Measurements from ENCODE around the gene PDE8A.
"Not testable (repeated sequence)": the region's sequence is repeated elsewhere in the genome, so short reads cannot be mapped to it uniquely, and the experiment has no call there.

Gene PDE8A

GRCh38 chr15:84981054-84981710 is 474 bp upstream of the PDE8A start:
- Histone ChIP-seq H3K9me3 (ENCODE audit: control insufficient read depth, low read length) (no peaks in the 10 kb centered on the region), H3K4me3 (ENCODE audit: low read length) (peak overlapping the region; percentile 92), H3K27me3 (replicated peaks; ENCODE audit: control insufficient read depth, insufficient read depth, low read length) (no peaks in the 10 kb centered on the region), H3K36me3 (ENCODE audit: control insufficient read depth, insufficient read depth, low read length, severe bottlenecking) (no peaks in the 10 kb centered on the region), H3K9ac (ENCODE audit: low read length) (peak overlapping the region; percentile 86), H3K4me1 (ENCODE audit: control insufficient read depth, insufficient read depth, low read length) (peaks cover 17% of the 10 kb centered on the region)
- DNase-seq (ENCODE audit: low read depth) = peak; percentile 97

GRCh38 chr15:84982301-84982920 is 755 bp downstream of the PDE8A start:
- Histone ChIP-seq H3K9me3 (ENCODE audit: control insufficient read depth, low read length) (no peaks in the 10 kb centered on the region), H3K4me3 (ENCODE audit: low read length) (peak overlapping the region; percentile 92), H3K27me3 (replicated peaks; ENCODE audit: control insufficient read depth, insufficient read depth, low read length) (no peaks in the 10 kb centered on the region), H3K36me3 (ENCODE audit: control insufficient read depth, insufficient read depth, low read length, severe bottlenecking) (no peaks in the 10 kb centered on the region), H3K9ac (ENCODE audit: low read length) (peak overlapping the region; percentile 86), H3K4me1 (ENCODE audit: control insufficient read depth, insufficient read depth, low read length) (peaks cover 21% of the 10 kb centered on the region)
- peak; percentile 36 for DNase-seq (ENCODE audit: low read depth)

DNA sequence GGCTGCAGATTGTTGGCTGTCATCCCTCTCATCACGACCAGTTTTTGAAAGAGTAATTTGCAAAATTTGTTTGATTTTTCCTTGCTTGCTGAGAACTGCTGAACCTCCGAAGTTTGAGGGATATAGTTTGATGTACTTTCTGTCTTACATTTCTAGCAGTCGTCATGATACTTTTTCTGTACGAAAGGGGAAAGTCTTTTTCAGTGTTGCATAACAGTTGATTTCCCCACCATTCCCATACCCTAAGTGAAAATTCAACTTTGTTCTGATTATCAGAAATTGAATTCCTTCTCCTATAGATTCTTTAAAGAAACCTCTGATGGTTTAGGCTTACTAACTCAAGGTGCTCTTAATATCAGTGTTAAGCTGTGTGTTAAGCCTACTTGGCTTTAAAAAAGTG is 1.6 kb downstream of the PDE8A start:
- H3K9ac ChIP-seq (ENCODE audit: low read length) = peak overlapping the region; percentile 86
- H3K36me3 ChIP-seq (ENCODE audit: control insufficient read depth, insufficient read depth, low read length, severe bottlenecking) = no peaks in the 10 kb centered on the region
- H3K27me3 ChIP-seq (replicated peaks; ENCODE audit: control insufficient read depth, insufficient read depth, low read length) = no peaks in the 10 kb centered on the region
- no peak for DNase-seq (ENCODE audit: low read depth)
- peak overlapping the region; percentile 92 for H3K4me3 ChIP-seq (ENCODE audit: low read length)
- peaks cover 28% of the 10 kb centered on the region for H3K4me1 ChIP-seq (ENCODE audit: control insufficient read depth, insufficient read depth, low read length)
- no peaks in the 10 kb centered on the region for H3K9me3 ChIP-seq (ENCODE audit: control insufficient read depth, low read length)

- Histone ChIP-seq H3K9ac (ENCODE audit: low read length) (peak overlapping the region; percentile 86), H3K9me3 (ENCODE audit: control insufficient read depth, low read length) (no peaks in the 10 kb centered on the region), H3K4me1 (ENCODE audit: control insufficient read depth, insufficient read depth, low read length) (peaks cover 32% of the 10 kb centered on the region), H3K27me3 (replicated peaks; ENCODE audit: control insufficient read depth, insufficient read depth, low read length) (no peaks in the 10 kb centered on the region), H3K4me3 (ENCODE audit: low read length) (peak overlapping the region; percentile 92), H3K36me3 (ENCODE audit: control insufficient read depth, insufficient read depth, low read length, severe bottlenecking) (no peaks in the 10 kb centered on the region)
- no peak for DNase-seq (ENCODE audit: low read depth)
These were observed 2.1 kb downstream of the PDE8A start for GRCh38 chr15:84983711-84984110.

DNA sequence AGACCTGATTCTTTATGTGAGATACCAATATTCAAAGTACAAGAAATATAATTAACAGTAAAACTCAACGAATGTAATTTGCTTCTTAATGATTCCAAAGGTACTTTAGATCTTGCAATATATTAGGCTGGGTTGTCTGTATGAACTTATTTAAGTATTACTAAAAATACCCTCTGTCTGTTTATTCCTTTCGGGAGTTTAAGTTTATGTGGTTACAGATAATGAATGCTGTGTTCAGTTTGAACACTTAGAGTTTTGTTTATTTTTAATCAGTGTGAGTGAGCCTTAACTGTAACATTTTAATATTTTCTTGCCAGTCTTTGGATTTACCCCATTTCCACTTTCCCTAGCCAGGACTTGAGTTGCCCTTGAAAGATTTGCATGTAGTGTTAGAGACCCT is 3.5 kb downstream of the PDE8A start:
- Histone ChIP-seq H3K4me3 (ENCODE audit: low read length) (no peak overlapping the region), H3K27me3 (replicated peaks; ENCODE audit: control insufficient read depth, insufficient read depth, low read length) (no peaks in the 10 kb centered on the region), H3K4me1 (ENCODE audit: control insufficient read depth, insufficient read depth, low read length) (peaks cover 34% of the 10 kb centered on the region), H3K36me3 (ENCODE audit: control insufficient read depth, insufficient read depth, low read length, severe bottlenecking) (no peaks in the 10 kb centered on the region), H3K9me3 (ENCODE audit: control insufficient read depth, low read length) (no peaks in the 10 kb centered on the region), H3K9ac (ENCODE audit: low read length) (no peak overlapping the region)
- DNase-seq (ENCODE audit: low read depth) = no peak

GRCh38 chr15:84987351-84987750 is 5.7 kb downstream of the PDE8A start:
- not testable (repeated sequence) for H3K27me3 ChIP-seq (replicated peaks; ENCODE audit: control insufficient read depth, insufficient read depth, low read length); DNase-seq (ENCODE audit: low read depth); H3K36me3 ChIP-seq (ENCODE audit: control insufficient read depth, insufficient read depth, low read length, severe bottlenecking); H3K9me3 ChIP-seq (ENCODE audit: control insufficient read depth, low read length); H3K4me3 ChIP-seq (ENCODE audit: low read length); H3K9ac ChIP-seq (ENCODE audit: low read length)
- peaks cover 44% of the 10 kb centered on the region for H3K4me1 ChIP-seq (ENCODE audit: control insufficient read depth, insufficient read depth, low read length)

DNA sequence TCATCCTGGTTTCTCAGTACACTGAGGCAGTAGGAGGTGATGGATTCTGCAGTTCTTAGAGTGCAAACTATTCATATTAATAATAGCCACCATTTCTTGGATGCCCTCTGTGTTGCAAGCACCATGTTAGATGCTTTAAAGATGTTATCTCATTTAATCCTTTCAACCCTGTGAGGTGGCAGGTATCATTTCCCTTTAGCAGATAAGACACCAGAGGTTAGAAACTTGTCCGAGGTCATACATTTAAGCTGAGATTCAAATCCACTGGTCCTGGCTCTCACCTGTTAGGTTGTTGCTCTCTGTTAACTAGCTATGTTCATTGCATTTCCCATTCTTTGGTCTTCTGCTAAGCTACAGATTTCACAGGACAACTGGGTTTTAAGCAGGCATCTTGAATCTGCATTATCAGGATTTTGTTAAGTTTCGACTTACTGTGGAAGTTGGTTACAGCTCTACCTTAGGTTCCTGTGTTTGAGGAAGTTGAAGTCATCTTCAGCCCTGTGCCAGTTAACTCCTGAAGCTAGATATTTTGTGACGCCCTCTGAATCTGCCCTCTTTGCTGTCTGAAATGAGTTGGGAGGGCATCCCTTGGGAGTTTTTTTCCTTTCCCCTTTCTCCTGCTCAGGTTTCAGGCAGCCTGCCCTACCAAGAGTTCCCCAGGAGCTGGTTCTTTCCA is 6.4 kb downstream of the PDE8A start:
- no peaks in the 10 kb centered on the region for H3K27me3 ChIP-seq (replicated peaks; ENCODE audit: control insufficient read depth, insufficient read depth, low read length)
- H3K4me3 ChIP-seq (ENCODE audit: low read length) = no peak overlapping the region
- no peak for DNase-seq (ENCODE audit: low read depth)
- no peak overlapping the region for H3K9ac ChIP-seq (ENCODE audit: low read length)
- H3K4me1 ChIP-seq (ENCODE audit: control insufficient read depth, insufficient read depth, low read length) = peaks cover 49% of the 10 kb centered on the region
- no peaks in the 10 kb centered on the region for H3K9me3 ChIP-seq (ENCODE audit: control insufficient read depth, low read length)
- no peaks in the 10 kb centered on the region for H3K36me3 ChIP-seq (ENCODE audit: control insufficient read depth, insufficient read depth, low read length, severe bottlenecking)

DNA sequence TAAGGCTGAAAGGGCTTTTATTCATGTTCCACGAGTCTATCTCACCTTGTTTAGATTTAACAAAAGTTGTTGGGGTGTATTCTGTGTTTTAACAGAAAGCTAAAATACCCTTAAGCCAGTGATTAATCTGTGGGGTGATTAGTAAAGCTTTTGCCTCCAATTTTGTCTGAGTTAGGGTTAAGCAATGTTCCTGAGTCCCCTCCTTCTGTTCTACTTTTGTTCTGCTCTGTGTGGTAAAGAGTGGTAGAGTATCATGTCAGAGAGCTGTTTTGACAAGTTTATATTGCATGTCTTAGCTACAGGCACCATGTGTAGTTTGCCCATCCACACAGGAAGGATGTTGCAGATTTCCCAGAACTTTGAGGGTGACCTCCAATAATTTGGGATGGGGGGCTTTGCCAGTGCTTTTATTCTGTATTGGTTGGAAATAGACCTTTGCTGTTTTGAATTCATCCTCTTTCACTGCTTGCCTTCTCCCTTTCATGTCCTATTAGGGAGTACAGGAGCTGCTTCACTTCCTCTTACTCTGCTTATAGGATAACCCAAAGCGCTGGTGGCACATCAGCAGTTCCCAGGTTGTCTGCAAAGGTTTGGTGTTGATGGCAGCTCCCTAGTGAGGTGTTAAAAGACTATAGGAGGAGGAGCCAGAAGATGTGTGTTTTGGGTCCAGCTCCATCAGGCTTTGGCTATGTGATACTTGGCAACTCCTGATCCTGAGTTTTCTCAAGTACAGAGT is 7.4 kb downstream of the PDE8A start:
- DNase-seq (ENCODE audit: low read depth) = no peak
- no peak overlapping the region for H3K9ac ChIP-seq (ENCODE audit: low read length)
- H3K9me3 ChIP-seq (ENCODE audit: control insufficient read depth, low read length) = no peaks in the 10 kb centered on the region
- H3K4me3 ChIP-seq (ENCODE audit: low read length) = no peak overlapping the region
- H3K36me3 ChIP-seq (ENCODE audit: control insufficient read depth, insufficient read depth, low read length, severe bottlenecking) = no peaks in the 10 kb centered on the region
- H3K27me3 ChIP-seq (replicated peaks; ENCODE audit: control insufficient read depth, insufficient read depth, low read length) = no peaks in the 10 kb centered on the region
- peaks cover 45% of the 10 kb centered on the region for H3K4me1 ChIP-seq (ENCODE audit: control insufficient read depth, insufficient read depth, low read length)

DNA sequence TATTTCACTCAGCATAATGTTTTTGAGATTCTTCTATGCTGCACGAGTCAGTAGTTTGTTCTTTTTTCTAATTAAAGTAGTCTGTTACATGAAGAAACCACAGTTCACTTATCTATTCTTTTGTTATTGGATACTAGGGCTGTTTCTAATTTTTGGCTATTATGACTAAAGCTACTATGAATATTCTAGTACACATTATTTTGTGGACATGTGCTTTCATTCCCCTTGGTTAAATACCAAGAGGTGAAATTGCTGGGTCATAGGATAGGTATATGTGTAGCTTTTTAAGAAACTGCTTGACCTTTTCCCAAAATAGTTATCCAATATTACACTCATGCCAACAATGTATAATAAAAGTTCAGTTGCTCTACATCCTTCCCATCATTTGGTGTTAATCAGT is 8.9 kb downstream of the PDE8A start:
- DNase-seq (ENCODE audit: low read depth) = no peak
- peaks cover 43% of the 10 kb centered on the region for H3K4me1 ChIP-seq (ENCODE audit: control insufficient read depth, insufficient read depth, low read length)
- H3K9ac ChIP-seq (ENCODE audit: low read length) = no peak overlapping the region
- H3K9me3 ChIP-seq (ENCODE audit: control insufficient read depth, low read length) = no peaks in the 10 kb centered on the region
- no peaks in the 10 kb centered on the region for H3K36me3 ChIP-seq (ENCODE audit: control insufficient read depth, insufficient read depth, low read length, severe bottlenecking)
- no peak overlapping the region for H3K4me3 ChIP-seq (ENCODE audit: low read length)
- no peaks in the 10 kb centered on the region for H3K27me3 ChIP-seq (replicated peaks; ENCODE audit: control insufficient read depth, insufficient read depth, low read length)

DNA sequence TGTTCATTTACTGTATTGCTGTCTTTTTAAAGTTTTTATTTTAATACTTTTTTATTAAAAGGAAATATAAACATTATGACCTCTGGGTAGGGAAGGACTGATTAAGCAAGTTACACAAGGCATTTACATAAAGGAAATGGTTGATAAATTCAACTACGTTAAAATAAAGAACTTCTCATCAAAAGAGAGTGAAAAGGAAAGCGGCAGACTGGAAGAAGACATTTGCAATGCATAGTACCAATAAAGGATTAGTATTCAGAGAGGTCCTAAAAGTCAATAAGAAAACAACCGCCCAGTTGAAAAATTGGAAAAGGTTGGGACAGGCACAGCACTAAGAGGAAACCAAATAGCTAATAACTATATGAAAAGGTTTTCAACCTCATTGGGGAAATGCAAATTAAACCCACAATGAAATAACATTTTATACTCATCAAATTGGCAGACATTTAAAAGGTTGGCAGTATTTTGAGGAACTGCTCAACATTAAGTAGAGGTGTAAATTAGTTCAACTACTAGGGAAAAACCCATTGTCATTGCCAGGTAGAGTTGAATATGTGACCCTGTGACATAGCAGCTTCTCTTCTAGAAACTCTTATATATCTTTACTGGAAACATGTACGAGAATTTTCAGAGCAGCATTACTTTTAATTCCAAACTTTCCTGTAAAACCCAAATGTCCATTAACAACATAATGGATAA is 9.5 kb downstream of the PDE8A start:
- Histone ChIP-seq H3K9ac (ENCODE audit: low read length) (no peak overlapping the region), H3K4me1 (ENCODE audit: control insufficient read depth, insufficient read depth, low read length) (peaks cover 47% of the 10 kb centered on the region), H3K9me3 (ENCODE audit: control insufficient read depth, low read length) (no peaks in the 10 kb centered on the region), H3K27me3 (replicated peaks; ENCODE audit: control insufficient read depth, insufficient read depth, low read length) (no peaks in the 10 kb centered on the region), H3K4me3 (ENCODE audit: low read length) (no peak overlapping the region), H3K36me3 (ENCODE audit: control insufficient read depth, insufficient read depth, low read length, severe bottlenecking) (no peaks in the 10 kb centered on the region)
- DNase-seq (ENCODE audit: low read depth) = no peak
